Measurements from ENCODE around the gene NOS1. TPM values are rescaled to one million over a fixed set of nuclear protein-coding genes. Genes with fewer than 3 reads are reported as not detected.
"Not testable (repeated sequence)": the region's sequence is repeated elsewhere in the genome, so short reads cannot be mapped to it uniquely, and the experiment has no call there.

NOS1 gene
- polyA plus RNA-seq, 6 donors from 2014 or later: not detected

GRCh38 chr12:117187421-117187820 lies 174.0 kb downstream of the NOS1 start:
- ATAC-seq (ENCODE audit: low read depth in 2 of 2) (no peak), DNase-seq (no peak)
- peak overlapping the region in 1 of 8 donors; percentile 97 for H3K4me3 Mint-ChIP-seq
- no peak overlapping the region for H3K27ac Mint-ChIP-seq
- no peaks in the 10 kb centered on the region for H3K27me3 Mint-ChIP-seq
- H3K9me3 Mint-ChIP-seq: no peaks in the 10 kb centered on the region
- peaks cover 18 to 21% (median 19%) of the 10 kb centered on the region in 3 donors for H3K4me1 Mint-ChIP-seq
- H3K36me3 Mint-ChIP-seq: peaks cover 6 to 20% of the 10 kb centered on the region in 2 donors

DNA sequence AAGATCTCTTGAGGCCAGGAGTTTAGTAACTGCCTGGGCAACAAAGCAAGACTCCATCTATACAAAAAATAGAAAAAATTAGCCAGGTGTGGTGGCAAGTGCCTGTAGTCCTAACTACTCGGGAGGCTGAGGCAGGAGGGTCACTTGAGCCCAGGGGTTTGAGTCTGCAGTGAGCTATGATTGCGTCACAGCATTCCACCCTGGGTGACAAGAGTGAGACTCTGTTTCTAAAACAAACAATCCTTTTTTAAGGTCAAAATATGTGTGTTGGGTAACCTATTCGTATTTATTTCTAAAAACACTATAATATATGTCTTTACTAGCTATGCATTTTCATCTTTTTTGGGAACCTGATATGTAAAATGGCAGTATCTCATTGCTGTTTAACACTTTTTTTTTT lies 178.6 kb downstream of the NOS1 start:
- Mint-ChIP-seq H3K9me3 (peaks cover 0 to 8% (median 5%) of the 10 kb centered on the region in 7 donors), H3K4me3 (no peak overlapping the region), H3K27ac (no peak overlapping the region), H3K27me3 (no peaks in the 10 kb centered on the region), H3K36me3 (peaks cover 29 to 49% of the 10 kb centered on the region in 2 donors), H3K4me1 (peaks cover 11 to 18% (median 17%) of the 10 kb centered on the region in 3 donors)
- DNase-seq: no peak
- no peak for ATAC-seq (ENCODE audit: low read depth in 2 of 2)

- peaks cover 11 to 19% (median 17%) of the 10 kb centered on the region in 3 donors for H3K4me1 Mint-ChIP-seq
- not testable (repeated sequence) for DNase-seq; H3K4me3 Mint-ChIP-seq; ATAC-seq (ENCODE audit: low read depth in 2 of 2); H3K27me3 Mint-ChIP-seq; H3K9me3 Mint-ChIP-seq
- peak overlapping the region in 1 of 6 donors; percentile 45 for H3K27ac Mint-ChIP-seq
- peaks cover 32 to 52% of the 10 kb centered on the region in 2 donors for H3K36me3 Mint-ChIP-seq
Measured at GRCh38 chr12:117181468-117181843, 180.0 kb downstream of the NOS1 start.

DNA sequence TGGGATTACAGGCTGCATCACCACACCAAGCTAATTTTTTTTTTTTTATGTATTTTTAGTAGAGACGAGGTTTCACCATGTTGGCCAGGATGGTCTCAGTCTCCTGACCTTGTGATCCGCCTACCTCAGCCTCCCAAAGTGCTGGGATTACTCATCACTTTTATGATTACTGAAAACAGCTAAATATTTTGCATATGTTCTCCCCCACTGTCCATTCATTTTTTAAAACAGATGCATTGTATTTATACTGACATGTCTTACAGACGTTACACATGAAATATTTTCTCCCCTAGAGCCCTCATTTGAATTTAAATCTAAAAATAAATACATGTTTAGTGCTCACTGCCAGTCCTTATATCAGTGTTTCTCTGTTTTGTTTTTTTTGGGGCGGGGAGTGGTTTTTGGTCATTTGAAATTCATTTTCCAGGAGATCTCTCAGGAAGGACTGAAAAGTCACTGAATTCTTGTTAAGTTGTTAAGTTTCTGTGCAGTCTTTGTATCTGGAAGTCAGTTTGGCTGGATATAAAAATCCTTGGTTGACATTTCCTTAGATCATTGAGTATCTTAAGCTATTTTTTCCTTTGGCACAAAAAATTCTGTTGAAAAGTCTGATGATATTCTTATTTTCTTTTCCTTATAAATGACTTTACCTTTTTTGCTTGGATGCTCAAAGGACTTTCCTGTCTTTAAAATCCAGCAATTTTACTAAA lies 180.5 kb downstream of the NOS1 start:
- Mint-ChIP-seq H3K27ac (peak overlapping the region in 1 of 6 donors; percentile 72), H3K9me3 (peaks cover 0 to 8% (median 5%) of the 10 kb centered on the region in 7 donors), H3K4me1 (peaks cover 13 to 24% (median 23%) of the 10 kb centered on the region in 3 donors), H3K4me3 (no peak overlapping the region), H3K27me3 (no peaks in the 10 kb centered on the region), H3K36me3 (peaks cover 37 to 58% of the 10 kb centered on the region in 2 donors)
- ATAC-seq (ENCODE audit: low read depth in 2 of 2) (no peak), DNase-seq (no peak)

- H3K4me3 Mint-ChIP-seq: no peak overlapping the region
Measured at GRCh38 chr12:117178745-117179144, 182.7 kb downstream of the NOS1 start.

GRCh38 chr12:117178301-117178700 lies 183.1 kb downstream of the NOS1 start:
- no peak for DNase-seq
- Mint-ChIP-seq H3K4me3 (no peak overlapping the region), H3K27me3 (no peaks in the 10 kb centered on the region), H3K4me1 (peaks cover 13 to 24% (median 19%) of the 10 kb centered on the region in 3 donors), H3K9me3 (peaks cover 0 to 8% (median 5%) of the 10 kb centered on the region in 7 donors), H3K27ac (peak overlapping the region in 3 of 6 donors; percentile 16 to 62 (median 22)), H3K36me3 (peaks cover 39 to 50% of the 10 kb centered on the region in 2 donors)
- ATAC-seq (ENCODE audit: low read depth in 2 of 2): no peak

More at GRCh38 chr12:117178745-117179144, 182.7 kb downstream of the NOS1 start:
- peaks cover 13 to 24% (median 23%) of the 10 kb centered on the region in 3 donors for H3K4me1 Mint-ChIP-seq
- DNase-seq: no peak
- H3K36me3 Mint-ChIP-seq: peaks cover 39 to 53% of the 10 kb centered on the region in 2 donors
- no peaks in the 10 kb centered on the region for H3K27me3 Mint-ChIP-seq
- H3K9me3 Mint-ChIP-seq: peaks cover 0 to 8% (median 5%) of the 10 kb centered on the region in 7 donors
- no peak for ATAC-seq (ENCODE audit: low read depth in 2 of 2)
- no peak overlapping the region for H3K27ac Mint-ChIP-seq

GRCh38 chr12:117172168-117172567 lies 189.3 kb downstream of the NOS1 start:
- ATAC-seq (ENCODE audit: low read depth in 2 of 2) (no peak), DNase-seq (no peak)
- Mint-ChIP-seq H3K9me3 (no peaks in the 10 kb centered on the region), H3K4me3 (no peak overlapping the region), H3K36me3 (peaks cover 17 to 19% of the 10 kb centered on the region in 2 donors), H3K27ac (no peak overlapping the region), H3K4me1 (peaks cover 3 to 6% (median 5%) of the 10 kb centered on the region in 3 donors), H3K27me3 (no peaks in the 10 kb centered on the region)

DNA sequence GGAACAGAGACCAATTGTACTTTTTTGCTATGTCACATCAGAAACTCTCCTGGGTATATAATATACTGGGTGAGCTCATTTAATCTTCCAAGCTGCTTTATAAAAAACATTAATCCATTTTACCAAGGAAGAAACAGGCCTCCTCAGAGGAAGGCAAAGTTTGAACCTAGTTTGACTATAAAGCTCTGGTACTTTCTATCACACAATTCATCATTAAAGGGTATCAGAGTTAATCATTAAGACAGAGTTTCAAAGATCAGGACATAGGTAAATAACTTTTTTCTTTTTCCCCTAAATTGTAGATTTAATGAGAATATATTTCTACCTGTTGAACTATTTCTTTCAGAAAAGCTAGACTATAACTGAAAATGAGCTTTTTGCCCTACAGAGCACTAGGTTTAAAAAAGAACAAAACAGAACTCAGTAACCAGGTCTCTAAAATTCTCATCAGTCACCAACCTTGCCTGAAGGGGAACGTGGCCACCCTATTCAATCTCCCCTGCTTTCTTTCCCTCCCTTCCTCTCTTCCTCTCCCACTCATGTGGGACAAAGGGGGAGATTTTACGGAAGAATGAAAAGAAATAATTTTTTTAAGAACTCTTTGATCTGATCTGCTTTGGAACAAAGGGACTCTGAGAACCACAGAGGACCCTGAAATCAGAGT lies 189.8 kb downstream of the NOS1 start:
- peaks cover 3 to 6% (median 5%) of the 10 kb centered on the region in 3 donors for H3K4me1 Mint-ChIP-seq
- no peaks in the 10 kb centered on the region for H3K9me3 Mint-ChIP-seq
- ATAC-seq (ENCODE audit: low read depth in 2 of 2) (no peak), DNase-seq (no peak)
- H3K27me3 Mint-ChIP-seq: no peaks in the 10 kb centered on the region
- peaks cover 17 to 21% of the 10 kb centered on the region in 2 donors for H3K36me3 Mint-ChIP-seq
- no peak overlapping the region for H3K27ac Mint-ChIP-seq
- no peak overlapping the region for H3K4me3 Mint-ChIP-seq

- H3K4me1 Mint-ChIP-seq: no peaks in the 10 kb centered on the region
- peak overlapping the region in 3 of 6 donors; percentile 30 to 56 (median 42) for H3K27ac Mint-ChIP-seq
- no peak for DNase-seq
- no peaks in the 10 kb centered on the region for H3K9me3 Mint-ChIP-seq
- peaks cover 10 to 18% of the 10 kb centered on the region in 2 donors for H3K36me3 Mint-ChIP-seq
- no peaks in the 10 kb centered on the region for H3K27me3 Mint-ChIP-seq
- no peak overlapping the region for H3K4me3 Mint-ChIP-seq
- ATAC-seq (ENCODE audit: low read depth in 2 of 2): no peak
Measured at GRCh38 chr12:117169548-117169947, 191.9 kb downstream of the NOS1 start.

DNA sequence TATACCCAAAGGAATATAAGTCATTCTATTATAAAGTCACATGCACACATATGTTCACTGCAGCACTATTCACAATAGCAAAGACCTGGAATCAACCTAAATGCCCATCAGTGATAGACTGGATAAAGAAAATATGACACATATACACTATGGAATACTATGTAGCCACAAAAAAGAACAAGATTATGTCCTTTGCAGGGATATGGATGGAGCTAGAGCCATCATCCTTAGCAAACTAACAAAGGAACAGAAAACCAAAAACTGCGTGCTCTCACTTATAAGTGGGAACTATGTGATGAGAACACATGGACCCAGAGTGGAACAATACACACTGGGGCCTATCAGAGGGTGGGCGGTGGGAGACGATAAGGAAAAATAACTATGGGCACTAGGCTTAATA lies 192.4 kb downstream of the NOS1 start:
- Mint-ChIP-seq H3K4me3 (no peak overlapping the region), H3K27ac (peak overlapping the region in 1 of 6 donors; percentile 19), H3K36me3 (peaks cover 10 to 13% of the 10 kb centered on the region in 2 donors), H3K4me1 (no peaks in the 10 kb centered on the region), H3K9me3 (no peaks in the 10 kb centered on the region), H3K27me3 (no peaks in the 10 kb centered on the region)
- ATAC-seq (ENCODE audit: low read depth in 2 of 2) (no peak), DNase-seq (no peak)

DNA sequence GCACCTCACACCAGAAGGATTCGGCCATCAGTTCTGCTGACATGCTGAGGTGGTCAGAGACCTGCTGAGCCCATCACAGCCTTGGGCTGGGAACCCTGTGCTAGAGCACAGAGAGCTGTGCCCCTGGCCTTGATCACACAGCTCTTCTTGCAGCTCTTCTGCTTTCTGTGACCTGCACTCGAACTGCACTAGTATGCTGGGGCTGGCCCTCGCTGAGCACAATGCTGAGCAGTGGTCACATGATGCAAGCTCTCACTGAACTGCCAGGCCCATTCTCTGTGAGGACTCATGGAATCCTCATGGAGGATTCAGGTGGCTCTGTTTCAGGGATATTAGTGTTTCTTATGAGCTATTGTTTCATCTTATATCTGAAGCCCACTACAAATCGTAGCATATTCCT lies 193.7 kb downstream of the NOS1 start:
- DNase-seq (no peak), ATAC-seq (ENCODE audit: low read depth in 2 of 2) (no peak)
- Mint-ChIP-seq H3K9me3 (no peaks in the 10 kb centered on the region), H3K36me3 (peaks cover 11 to 13% of the 10 kb centered on the region in 2 donors), H3K27ac (peak overlapping the region in 1 of 6 donors; percentile 56), H3K27me3 (no peaks in the 10 kb centered on the region), H3K4me3 (no peak overlapping the region), H3K4me1 (no peaks in the 10 kb centered on the region)

DNA sequence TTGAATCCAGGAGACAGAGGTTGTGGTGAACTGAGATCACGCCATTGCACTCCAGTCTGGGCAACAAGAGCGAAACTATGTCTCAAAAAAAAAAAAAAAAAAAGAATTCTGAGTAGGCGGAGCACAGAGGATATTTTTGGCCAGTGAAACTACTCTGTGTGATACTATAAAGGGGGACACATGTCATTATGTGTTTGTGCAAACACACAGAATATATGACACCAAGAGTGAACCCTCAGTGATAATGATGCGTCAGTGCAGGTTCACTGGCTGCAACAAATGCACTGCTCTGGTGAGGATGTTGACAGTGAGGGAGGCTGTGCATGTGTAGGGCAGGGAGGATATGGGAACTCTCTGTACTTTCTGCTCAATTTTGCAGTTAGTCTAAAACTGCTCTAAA lies 195.3 kb downstream of the NOS1 start:
- H3K4me1 Mint-ChIP-seq: peaks cover 0 to 4% (median 0%) of the 10 kb centered on the region in 3 donors
- no peak overlapping the region for H3K4me3 Mint-ChIP-seq
- H3K36me3 Mint-ChIP-seq: peaks cover 13 to 28% of the 10 kb centered on the region in 2 donors
- ATAC-seq (ENCODE audit: low read depth in 2 of 2): no peak
- no peaks in the 10 kb centered on the region for H3K9me3 Mint-ChIP-seq
- DNase-seq: no peak
- H3K27me3 Mint-ChIP-seq: no peaks in the 10 kb centered on the region
- H3K27ac Mint-ChIP-seq: no peak overlapping the region

- Mint-ChIP-seq H3K27me3 (no peaks in the 10 kb centered on the region), H3K4me3 (no peak overlapping the region), H3K36me3 (peaks cover 21 to 36% of the 10 kb centered on the region in 2 donors), H3K4me1 (peaks cover 0 to 4% (median 2%) of the 10 kb centered on the region in 3 donors), H3K9me3 (no peaks in the 10 kb centered on the region), H3K27ac (no peak overlapping the region)
- DNase-seq (no peak), ATAC-seq (ENCODE audit: low read depth in 2 of 2) (no peak)
Measured at GRCh38 chr12:117165342-117165741, 196.1 kb downstream of the NOS1 start.

- ATAC-seq (ENCODE audit: low read depth in 2 of 2) (no peak), DNase-seq (no peak)
- Mint-ChIP-seq H3K27me3 (no peaks in the 10 kb centered on the region), H3K9me3 (no peaks in the 10 kb centered on the region), H3K4me3 (no peak overlapping the region), H3K4me1 (peaks cover 0 to 4% (median 3%) of the 10 kb centered on the region in 3 donors), H3K27ac (peak overlapping the region in 1 of 6 donors; percentile 53), H3K36me3 (peaks cover 35 to 52% of the 10 kb centered on the region in 2 donors)
Measured at GRCh38 chr12:117162633-117163032, 198.8 kb downstream of the NOS1 start.
